HG03378 (cell line): ENCODE data around the gene WFDC8.
"Not testable (repeated sequence)": the region's sequence is repeated elsewhere in the genome, so short reads cannot be mapped to it uniquely, and the experiment has no call there.

Experiments used
- ATAC-seq: cut with Tn5 transposase; IDR thresholded peaks from one replicate; pipeline ENCODE4 v1.9.1; 2021; ENCODE audit warnings: mild to moderate bottlenecking, moderate library complexity; ENCODE audit not compliant: unreplicated experiment

WFDC8 gene

GRCh38 chr20:45579184-45579583 is at the start of gene WFDC8:
Gene WFDC8, minus strand, starts transcription at chr20:45579284. Its CDS starts 37 bp downstream, at chr20:45579247.
- no peak for ATAC-seq

DNA sequence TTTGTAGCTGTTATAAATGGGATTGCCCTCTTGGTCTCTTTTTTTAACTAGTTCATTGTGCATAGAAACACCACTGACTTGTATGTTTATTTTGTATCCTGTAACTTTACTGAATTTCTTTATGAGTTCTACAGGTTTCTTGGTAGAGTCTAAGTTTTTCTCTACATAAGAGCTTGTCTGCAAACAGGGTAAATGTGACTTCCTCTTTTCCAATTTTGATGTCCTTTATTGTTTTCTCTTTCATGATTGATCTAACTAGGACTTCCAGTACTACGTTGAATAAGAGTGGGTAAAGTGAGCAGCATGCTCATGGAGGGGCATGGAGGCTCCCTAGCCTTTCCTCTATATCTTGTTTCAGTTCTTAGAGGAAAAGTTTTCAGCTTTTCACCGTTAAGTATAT is 47.5 kb upstream of the WFDC8 start:
- ATAC-seq, result no peak

- ATAC-seq, result no peak
Observed at GRCh38 chr20:45621593-45621992, 42.5 kb upstream of the WFDC8 start.

GRCh38 chr20:45617591-45617990 is 38.5 kb upstream of the WFDC8 start:
- ATAC-seq, result no peak

- no peak for ATAC-seq
Observed at GRCh38 chr20:45612314-45612713, 33.2 kb upstream of the WFDC8 start.

DNA sequence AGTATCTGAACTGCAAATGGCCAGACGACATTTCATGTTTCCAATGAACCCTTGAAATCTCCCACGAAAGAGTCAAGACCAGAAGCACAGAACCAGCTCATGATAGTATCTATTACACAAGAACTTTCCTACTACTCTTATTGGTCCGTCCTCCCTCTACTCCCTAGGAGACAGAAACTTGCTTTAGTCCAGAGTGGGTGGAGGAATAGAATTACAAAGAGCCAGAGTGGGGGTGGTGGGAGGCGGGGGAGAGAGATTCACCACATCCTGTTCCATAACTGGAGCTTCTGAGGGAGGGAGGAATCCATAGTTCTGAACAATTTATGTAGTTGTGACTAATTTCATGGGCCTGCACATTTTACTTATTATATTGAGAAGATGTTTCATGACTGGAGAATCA is 32.0 kb upstream of the WFDC8 start:
- no peak for ATAC-seq

DNA sequence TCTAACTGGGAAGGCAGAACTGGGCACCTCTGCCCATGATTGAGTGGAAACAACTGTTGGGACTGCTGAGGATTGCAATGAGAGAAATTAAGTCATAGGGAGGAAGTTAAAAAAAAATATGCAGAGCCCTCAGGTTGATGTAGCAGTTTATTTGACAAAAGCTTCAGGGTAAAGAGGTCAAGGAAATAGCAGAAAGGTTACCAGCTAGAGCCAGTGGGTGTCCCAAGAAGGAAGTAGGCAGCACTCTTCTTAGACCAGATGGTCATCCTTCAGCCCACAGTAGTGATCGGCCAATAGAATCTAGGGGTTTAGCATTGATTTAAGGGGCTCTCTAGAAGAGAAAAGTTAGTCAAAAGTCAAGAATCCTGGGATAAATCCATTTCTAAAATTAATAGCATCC is 28.7 kb upstream of the WFDC8 start:
- ATAC-seq, result no peak

DNA sequence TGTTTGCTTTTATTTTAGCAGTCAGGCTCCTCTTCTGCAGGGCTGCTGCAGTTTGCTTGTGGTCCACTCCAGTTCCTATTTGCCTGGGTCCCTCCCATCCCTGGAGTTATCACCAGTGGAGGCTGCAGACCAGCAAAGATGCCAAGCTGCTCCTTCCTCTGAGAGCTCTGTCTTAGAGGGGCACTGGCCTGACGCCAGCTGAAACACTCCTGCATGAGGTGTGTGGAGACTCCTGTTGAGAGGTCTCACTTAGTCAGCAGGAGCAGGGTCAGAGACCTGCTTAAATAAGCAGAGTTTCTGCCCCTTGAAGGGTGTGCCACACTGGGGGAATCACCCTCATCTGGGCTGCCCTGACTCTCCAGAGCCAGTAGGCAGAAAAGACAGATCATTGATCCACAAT is 16.2 kb upstream of the WFDC8 start:
- ATAC-seq, result no peak

DNA sequence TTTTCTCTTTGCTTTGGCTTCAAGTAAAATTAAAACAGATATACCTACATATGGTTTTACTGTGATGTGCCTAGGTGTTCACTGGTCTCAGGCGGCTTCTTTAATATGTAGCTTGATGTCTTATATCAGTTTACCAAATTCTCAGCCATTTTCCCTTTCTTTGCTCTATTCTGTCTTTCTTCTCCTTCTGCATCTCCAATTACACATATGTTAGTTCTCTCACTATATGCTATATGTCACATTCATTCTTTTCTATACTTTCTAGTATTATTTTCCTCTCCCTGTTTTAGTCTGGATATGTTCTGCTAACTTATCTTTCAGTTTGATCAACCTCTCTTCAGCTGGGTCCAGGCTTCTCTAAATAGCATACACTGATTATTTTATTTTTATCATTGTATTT is 14.4 kb upstream of the WFDC8 start:
- no peak for ATAC-seq

GRCh38 chr20:45592574-45593189 is 13.6 kb upstream of the WFDC8 start:
- no peak for ATAC-seq

DNA sequence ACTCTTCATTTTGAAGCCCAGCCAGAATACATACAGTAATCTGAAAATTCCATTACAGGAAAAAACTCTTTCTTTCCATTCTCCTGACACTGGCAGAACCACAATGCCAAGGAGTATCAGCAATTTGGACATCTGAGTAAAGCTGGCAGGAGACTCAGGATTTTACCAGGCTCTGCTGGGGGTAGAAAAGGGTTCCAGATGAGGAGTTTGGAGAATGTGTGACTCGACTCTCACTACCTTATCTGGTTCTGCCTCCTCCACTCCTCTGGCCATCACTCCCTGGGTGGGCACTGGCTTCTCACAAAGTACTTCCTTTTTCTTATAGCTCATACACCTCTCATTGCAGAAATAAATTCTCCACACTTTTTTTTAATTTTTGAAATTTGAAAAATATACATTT is 10.6 kb upstream of the WFDC8 start:
- no peak for ATAC-seq

GRCh38 chr20:45588800-45589199 is 9.7 kb upstream of the WFDC8 start:
- no peak for ATAC-seq

GRCh38 chr20:45585986-45586385 is 6.9 kb upstream of the WFDC8 start:
- ATAC-seq, result not testable (repeated sequence)

GRCh38 chr20:45584294-45584693 is 5.2 kb upstream of the WFDC8 start:
- not testable (repeated sequence) for ATAC-seq

DNA sequence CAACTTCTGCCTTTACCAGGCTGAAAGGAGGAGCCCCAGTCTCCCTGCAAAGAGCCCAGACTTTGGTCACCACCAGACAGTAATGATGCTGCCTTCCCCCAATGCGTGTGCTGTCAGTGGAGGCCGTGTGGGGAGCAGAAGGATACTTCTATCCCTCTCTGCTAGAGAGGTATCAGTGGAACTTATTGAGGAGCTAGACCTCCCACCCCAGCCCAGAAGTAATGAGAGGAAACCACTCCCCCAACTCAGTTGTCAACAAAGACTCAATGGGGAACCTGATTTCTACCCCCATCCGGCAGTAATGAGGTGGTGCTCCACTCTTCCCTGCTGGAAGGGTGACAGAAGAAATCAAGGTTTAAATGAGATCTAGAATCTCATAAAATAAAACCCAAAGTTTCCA is 4.4 kb upstream of the WFDC8 start:
- ATAC-seq, result no peak

- ATAC-seq, result no peak
Observed at GRCh38 chr20:45581702-45582101, 2.6 kb upstream of the WFDC8 start.

GRCh38 chr20:45578231-45578630 is 853 bp downstream of the WFDC8 start:
- no peak for ATAC-seq

- no peak for ATAC-seq
Observed at GRCh38 chr20:45576995-45577394, 2.1 kb downstream of the WFDC8 start.

GRCh38 chr20:45575931-45576330 is 3.2 kb downstream of the WFDC8 start:
- no peak for ATAC-seq

DNA sequence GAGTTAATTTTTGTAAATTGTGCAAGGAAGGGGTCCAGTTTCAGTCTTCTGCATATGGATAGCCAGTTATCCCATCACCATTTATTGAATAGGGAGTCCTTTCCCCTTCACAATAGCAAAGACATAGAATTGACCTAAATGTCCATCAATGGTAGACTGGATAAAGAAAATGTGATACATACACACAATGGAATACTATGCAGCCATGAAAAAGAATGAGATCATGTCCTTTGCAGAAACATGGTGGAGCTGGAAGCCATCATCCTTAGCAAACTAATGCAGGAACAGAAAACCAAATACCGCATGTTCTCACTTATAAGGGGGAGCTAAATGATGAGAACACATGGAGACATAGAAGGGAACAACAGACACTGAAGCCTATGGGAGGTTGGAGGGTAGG is 9.4 kb downstream of the WFDC8 start:
- not testable (repeated sequence) for ATAC-seq

- no peak for ATAC-seq
Observed at GRCh38 chr20:45564760-45565276, 14.3 kb downstream of the WFDC8 start.

DNA sequence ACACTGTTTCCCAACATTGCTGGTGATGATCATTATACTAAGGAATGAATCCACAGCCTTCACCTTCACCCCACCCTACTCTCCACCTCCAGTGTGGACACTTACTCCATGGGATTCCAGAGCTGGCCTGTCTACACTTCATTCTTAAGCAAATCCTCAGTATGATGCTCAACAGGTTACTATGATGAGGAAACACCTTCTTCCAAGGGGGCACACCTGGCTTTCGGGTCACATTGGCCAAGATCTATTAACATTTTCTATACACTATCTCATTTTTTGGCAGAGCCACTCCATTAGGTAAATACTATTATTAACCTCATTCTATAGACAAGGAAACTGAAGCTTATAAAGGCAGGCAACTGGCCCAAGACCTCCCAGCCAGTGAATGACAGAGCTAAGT is 23.9 kb downstream of the WFDC8 start:
- no peak for ATAC-seq

- no peak for ATAC-seq
Observed at GRCh38 chr20:45552456-45552855, 26.6 kb downstream of the WFDC8 start.
